Measurements from ENCODE around the gene AMER1.

AMER1 gene

GRCh38 chrX:64182208-64182607, 23.3 kb downstream of the AMER1 start:
- no peak for DNase-seq

DNA sequence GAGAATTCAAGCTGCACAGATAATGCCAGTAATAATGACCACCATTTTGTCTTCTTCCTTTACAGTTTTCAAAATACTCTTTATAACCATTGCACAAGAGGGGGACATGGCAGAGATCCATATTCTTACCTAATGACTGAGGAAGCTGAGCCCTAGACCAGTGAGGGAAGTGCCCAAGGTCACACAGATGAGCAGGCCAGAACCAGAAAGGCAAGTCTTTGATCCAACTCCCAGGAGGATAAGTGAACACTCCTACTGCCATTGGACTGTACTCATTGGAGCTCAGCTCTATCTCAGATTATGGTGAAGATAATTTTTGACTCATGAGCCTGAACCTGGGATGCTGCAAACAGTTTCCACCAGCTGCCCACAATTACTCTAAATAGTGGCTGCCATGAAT, 28.6 kb downstream of the AMER1 start:
- DNase-seq = no peak

GRCh38 chrX:64169988-64170387, 35.5 kb downstream of the AMER1 start:
- DNase-seq = no peak

DNA sequence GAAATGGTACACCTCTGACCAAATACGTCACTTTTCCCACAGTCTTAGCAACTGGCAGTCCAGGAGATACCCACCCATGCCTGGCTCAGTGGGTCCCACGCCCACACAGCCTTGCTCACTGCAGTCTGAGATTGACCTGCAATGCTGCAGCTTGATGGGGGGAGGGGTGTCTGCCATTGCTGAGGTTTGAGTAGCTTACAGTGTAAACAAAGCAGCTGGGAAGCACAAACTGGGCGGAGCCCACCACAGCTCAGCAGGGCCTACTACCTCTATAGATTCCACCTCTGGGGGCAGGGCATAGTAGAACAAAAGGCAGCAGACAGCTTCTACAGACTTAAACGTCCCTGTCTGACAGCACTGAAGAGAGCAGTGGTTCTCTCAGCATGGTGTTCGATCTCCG, 52.7 kb downstream of the AMER1 start:
- DNase-seq = no peak

DNA sequence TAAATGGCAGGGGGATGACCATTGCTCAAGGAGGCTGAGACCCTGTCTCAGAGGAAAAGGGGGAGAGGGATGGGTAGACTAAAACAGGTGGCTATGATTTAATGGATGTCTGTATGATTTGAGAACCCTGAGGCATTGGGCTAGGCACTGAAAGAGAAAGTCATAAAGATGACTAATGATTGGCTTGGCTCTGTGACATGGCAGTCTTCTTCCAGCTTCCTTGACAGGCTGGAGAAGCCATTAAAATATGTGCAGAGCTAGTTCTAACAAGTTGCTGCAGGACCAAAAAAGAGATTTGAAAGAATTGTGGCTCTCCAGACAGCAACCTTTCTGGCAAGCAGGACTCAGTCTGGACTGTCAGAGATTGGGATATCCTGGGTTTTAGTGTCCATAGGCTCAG, 53.6 kb downstream of the AMER1 start:
- DNase-seq = no peak

- no peak for DNase-seq
Measured at GRCh38 chrX:64150775-64151174, 54.7 kb downstream of the AMER1 start.

Measured in NCI-H1092 treated with DMSO at 0.1 percent for 48 hours (cell line).